ENCODE results near the gene FAIM2. TPM values are rescaled to one million over a fixed set of nuclear protein-coding genes. Genes with fewer than 3 reads are reported as not detected.

FAIM2 gene
- total and polyA plus RNA-seq, 2 experiments from 2014 or later = 0.61 to 2.0 TPM

DNA sequence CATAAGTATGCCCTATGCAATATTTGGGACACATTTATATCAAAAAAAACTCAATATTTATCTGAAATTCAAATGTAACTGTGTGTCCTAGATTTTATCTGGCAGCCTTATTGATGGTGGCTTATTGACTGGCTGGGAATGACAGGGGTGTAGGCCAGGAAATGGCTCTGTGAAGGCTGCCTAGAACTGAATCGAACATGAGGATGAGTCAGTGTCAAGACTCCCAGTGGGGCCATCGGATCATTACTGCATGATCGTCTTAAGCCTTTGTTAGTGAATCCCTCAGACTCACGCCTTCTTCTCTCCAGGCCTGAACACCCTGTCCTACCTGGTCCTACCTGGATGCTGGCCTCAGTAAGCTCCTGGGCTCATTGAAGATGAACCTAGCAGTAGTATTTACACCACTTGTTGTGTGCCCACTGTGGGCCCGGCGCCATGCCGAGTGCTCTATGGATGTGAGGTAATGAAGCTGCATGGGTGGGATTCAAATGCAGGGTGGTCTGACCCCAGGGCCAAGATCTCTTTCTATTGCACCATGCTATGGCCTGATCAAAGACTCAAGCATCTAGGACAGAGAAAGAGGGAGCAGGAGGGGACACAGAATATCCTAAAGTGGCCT, 21.0 kb upstream of the FAIM2 start:
- Histone ChIP-seq H3K27ac (ENCODE audit: low read depth) (no peak overlapping the region), H3K4me2 (no peak overlapping the region), H3F3A (replicated peaks; ENCODE audit: low read depth) (no peaks in the 10 kb centered on the region), H2AFZ (no peak overlapping the region), H3K4me3 (no peak overlapping the region), H4K20me1 (replicated peaks; ENCODE audit: insufficient read depth) (no peaks in the 10 kb centered on the region), H3K36me3 (ENCODE audit: insufficient read depth) (no peaks in the 10 kb centered on the region), H3K9me2 (ENCODE audit: insufficient read depth) (no peaks in the 10 kb centered on the region), H3K79me2 (replicated peaks; ENCODE audit: insufficient read depth) (no peaks in the 10 kb centered on the region), H3K4me1 (ENCODE audit: insufficient read depth) (no peaks in the 10 kb centered on the region), H3K27me3 (ENCODE audit: insufficient read depth) (no peaks in the 10 kb centered on the region)
- Mint-ChIP-seq H3K27ac (no peak overlapping the region), H3K4me3 (no peak overlapping the region), H3K4me1 (no peaks in the 10 kb centered on the region; the same call in 2 of the 3 replicates), H3K36me3 (ENCODE audit: low read depth) (no peaks in the 10 kb centered on the region), H3K27me3 (ENCODE audit: insufficient read depth, low read depth, poor library complexity) (peaks cover 8% of the 10 kb centered on the region), H3K9me3 (no peaks in the 10 kb centered on the region)
- TF ChIP-seq JUNB (IDR thresholded peaks at IDR 0.05; ENCODE audit: unreplicated experiment) = no peak
- no peak for TF ChIP-seq CREB1 (CRISPR knock-in tag; IDR thresholded peaks at IDR 0.05; ENCODE audit: low read depth)
- no peak for TF ChIP-seq ZNF331 (CRISPR knock-in tag; IDR thresholded peaks at IDR 0.05; ENCODE audit: low read depth)
- TF ChIP-seq, protein P1, sequence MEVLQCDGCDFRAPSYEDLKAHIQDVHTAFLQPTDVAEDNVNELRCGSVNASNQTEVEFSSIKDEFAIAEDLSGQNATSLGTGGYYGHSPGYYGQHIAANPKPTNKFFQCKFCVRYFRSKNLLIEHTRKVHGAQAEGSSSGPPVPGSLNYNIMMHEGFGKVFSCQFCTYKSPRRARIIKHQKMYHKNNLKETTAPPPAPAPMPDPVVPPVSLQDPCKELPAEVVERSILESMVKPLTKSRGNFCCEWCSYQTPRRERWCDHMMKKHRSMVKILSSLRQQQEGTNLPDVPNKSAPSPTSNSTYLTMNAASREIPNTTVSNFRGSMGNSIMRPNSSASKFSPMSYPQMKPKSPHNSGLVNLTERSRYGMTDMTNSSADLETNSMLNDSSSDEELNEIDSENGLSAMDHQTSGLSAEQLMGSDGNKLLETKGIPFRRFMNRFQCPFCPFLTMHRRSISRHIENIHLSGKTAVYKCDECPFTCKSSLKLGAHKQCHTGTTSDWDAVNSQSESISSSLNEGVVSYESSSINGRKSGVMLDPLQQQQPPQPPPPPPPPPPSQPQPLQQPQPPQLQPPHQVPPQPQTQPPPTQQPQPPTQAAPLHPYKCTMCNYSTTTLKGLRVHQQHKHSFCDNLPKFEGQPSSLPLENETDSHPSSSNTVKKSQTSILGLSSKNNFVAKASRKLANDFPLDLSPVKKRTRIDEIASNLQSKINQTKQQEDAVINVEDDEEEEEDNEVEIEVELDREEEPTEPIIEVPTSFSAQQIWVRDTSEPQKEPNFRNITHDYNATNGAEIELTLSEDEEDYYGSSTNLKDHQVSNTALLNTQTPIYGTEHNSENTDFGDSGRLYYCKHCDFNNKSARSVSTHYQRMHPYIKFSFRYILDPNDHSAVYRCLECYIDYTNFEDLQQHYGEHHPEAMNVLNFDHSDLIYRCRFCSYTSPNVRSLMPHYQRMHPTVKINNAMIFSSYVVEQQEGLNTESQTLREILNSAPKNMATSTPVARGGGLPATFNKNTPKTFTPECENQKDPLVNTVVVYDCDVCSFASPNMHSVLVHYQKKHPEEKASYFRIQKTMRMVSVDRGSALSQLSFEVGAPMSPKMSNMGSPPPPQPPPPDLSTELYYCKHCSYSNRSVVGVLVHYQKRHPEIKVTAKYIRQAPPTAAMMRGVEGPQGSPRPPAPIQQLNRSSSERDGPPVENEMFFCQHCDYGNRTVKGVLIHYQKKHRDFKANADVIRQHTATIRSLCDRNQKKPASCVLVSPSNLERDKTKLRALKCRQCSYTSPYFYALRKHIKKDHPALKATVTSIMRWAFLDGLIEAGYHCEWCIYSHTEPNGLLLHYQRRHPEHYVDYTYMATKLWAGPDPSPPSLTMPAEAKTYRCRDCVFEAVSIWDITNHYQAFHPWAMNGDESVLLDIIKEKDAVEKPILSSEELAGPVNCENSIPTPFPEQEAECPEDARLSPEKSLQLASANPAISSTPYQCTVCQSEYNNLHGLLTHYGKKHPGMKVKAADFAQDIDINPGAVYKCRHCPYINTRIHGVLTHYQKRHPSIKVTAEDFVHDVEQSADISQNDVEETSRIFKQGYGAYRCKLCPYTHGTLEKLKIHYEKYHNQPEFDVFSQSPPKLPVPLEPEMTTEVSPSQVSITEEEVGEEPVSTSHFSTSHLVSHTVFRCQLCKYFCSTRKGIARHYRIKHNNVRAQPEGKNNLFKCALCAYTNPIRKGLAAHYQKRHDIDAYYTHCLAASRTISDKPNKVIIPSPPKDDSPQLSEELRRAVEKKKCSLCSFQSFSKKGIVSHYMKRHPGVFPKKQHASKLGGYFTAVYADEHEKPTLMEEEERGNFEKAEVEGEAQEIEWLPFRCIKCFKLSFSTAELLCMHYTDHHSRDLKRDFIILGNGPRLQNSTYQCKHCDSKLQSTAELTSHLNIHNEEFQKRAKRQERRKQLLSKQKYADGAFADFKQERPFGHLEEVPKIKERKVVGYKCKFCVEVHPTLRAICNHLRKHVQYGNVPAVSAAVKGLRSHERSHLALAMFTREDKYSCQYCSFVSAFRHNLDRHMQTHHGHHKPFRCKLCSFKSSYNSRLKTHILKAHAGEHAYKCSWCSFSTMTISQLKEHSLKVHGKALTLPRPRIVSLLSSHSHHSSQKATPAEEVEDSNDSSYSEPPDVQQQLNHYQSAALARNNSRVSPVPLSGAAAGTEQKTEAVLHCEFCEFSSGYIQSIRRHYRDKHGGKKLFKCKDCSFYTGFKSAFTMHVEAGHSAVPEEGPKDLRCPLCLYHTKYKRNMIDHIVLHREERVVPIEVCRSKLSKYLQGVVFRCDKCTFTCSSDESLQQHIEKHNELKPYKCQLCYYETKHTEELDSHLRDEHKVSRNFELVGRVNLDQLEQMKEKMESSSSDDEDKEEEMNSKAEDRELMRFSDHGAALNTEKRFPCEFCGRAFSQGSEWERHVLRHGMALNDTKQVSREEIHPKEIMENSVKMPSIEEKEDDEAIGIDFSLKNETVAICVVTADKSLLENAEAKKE (CRISPR knock-in tag; IDR thresholded peaks at IDR 0.05) = no peak
- no peak for TF ChIP-seq NANOG (IDR thresholded peaks at IDR 0.05; ENCODE audit: borderline replicate concordance)
- TF ChIP-seq ZNF114 (CRISPR knock-in tag; IDR thresholded peaks at IDR 0.05) = no peak
- TF ChIP-seq EZH2phosphoT487 (IDR thresholded peaks at IDR 0.05; ENCODE audit: unreplicated experiment) = no peak
- TF ChIP-seq, protein P2, sequence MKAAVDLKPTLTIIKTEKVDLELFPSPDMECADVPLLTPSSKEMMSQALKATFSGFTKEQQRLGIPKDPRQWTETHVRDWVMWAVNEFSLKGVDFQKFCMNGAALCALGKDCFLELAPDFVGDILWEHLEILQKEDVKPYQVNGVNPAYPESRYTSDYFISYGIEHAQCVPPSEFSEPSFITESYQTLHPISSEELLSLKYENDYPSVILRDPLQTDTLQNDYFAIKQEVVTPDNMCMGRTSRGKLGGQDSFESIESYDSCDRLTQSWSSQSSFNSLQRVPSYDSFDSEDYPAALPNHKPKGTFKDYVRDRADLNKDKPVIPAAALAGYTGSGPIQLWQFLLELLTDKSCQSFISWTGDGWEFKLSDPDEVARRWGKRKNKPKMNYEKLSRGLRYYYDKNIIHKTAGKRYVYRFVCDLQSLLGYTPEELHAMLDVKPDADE (IDR thresholded peaks at IDR 0.05) = no peak
- TF ChIP-seq STAT1 (IDR thresholded peaks at IDR 0.05; ENCODE audit: unreplicated experiment) = no peak
- TF ChIP-seq, protein P3, sequence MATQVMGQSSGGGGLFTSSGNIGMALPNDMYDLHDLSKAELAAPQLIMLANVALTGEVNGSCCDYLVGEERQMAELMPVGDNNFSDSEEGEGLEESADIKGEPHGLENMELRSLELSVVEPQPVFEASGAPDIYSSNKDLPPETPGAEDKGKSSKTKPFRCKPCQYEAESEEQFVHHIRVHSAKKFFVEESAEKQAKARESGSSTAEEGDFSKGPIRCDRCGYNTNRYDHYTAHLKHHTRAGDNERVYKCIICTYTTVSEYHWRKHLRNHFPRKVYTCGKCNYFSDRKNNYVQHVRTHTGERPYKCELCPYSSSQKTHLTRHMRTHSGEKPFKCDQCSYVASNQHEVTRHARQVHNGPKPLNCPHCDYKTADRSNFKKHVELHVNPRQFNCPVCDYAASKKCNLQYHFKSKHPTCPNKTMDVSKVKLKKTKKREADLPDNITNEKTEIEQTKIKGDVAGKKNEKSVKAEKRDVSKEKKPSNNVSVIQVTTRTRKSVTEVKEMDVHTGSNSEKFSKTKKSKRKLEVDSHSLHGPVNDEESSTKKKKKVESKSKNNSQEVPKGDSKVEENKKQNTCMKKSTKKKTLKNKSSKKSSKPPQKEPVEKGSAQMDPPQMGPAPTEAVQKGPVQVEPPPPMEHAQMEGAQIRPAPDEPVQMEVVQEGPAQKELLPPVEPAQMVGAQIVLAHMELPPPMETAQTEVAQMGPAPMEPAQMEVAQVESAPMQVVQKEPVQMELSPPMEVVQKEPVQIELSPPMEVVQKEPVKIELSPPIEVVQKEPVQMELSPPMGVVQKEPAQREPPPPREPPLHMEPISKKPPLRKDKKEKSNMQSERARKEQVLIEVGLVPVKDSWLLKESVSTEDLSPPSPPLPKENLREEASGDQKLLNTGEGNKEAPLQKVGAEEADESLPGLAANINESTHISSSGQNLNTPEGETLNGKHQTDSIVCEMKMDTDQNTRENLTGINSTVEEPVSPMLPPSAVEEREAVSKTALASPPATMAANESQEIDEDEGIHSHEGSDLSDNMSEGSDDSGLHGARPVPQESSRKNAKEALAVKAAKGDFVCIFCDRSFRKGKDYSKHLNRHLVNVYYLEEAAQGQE (IDR thresholded peaks at IDR 0.05; ENCODE audit: unreplicated experiment) = no peak
- TF ChIP-seq, protein P4, sequence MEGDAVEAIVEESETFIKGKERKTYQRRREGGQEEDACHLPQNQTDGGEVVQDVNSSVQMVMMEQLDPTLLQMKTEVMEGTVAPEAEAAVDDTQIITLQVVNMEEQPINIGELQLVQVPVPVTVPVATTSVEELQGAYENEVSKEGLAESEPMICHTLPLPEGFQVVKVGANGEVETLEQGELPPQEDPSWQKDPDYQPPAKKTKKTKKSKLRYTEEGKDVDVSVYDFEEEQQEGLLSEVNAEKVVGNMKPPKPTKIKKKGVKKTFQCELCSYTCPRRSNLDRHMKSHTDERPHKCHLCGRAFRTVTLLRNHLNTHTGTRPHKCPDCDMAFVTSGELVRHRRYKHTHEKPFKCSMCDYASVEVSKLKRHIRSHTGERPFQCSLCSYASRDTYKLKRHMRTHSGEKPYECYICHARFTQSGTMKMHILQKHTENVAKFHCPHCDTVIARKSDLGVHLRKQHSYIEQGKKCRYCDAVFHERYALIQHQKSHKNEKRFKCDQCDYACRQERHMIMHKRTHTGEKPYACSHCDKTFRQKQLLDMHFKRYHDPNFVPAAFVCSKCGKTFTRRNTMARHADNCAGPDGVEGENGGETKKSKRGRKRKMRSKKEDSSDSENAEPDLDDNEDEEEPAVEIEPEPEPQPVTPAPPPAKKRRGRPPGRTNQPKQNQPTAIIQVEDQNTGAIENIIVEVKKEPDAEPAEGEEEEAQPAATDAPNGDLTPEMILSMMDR (conservative IDR thresholded peaks at IDR 0.05; ENCODE audit: low read depth in 2 of 2) = no peak
- TF ChIP-seq EZH2 (IDR thresholded peaks at IDR 0.05; ENCODE audit: low read depth, unreplicated experiment) = no peak
- no peak for TF ChIP-seq POLR2AphosphoS5 (IDR thresholded peaks at IDR 0.05; ENCODE audit: low read depth)
- no peak for DNase-seq (ENCODE audit: low spot score)
- no peak for ATAC-seq

Measured in GM23338 (cell line).